DND-41 (cell line): ENCODE measurements around the gene CREG1.

Experiments used
- EZH2 ChIP-seq: IDR thresholded peaks from 3 replicates; pipeline ENCODE4 v1.6.1; 2012; ENCODE audit warnings: borderline replicate concordance, low read depth, mild to moderate bottlenecking, moderate library complexity, low read length, inconsistent platforms; ENCODE audit not compliant: severe bottlenecking
- TF ChIP-seq, protein P1 (sequence below): IDR thresholded peaks from 2 replicates; pipeline ENCODE4 v1.5.1; 2012; ENCODE audit warnings: borderline replicate concordance, low read length, moderate library complexity, mild to moderate bottlenecking; ENCODE audit not compliant: poor library complexity, severe bottlenecking; ENCODE audit errors: extremely low read depth

DNA sequence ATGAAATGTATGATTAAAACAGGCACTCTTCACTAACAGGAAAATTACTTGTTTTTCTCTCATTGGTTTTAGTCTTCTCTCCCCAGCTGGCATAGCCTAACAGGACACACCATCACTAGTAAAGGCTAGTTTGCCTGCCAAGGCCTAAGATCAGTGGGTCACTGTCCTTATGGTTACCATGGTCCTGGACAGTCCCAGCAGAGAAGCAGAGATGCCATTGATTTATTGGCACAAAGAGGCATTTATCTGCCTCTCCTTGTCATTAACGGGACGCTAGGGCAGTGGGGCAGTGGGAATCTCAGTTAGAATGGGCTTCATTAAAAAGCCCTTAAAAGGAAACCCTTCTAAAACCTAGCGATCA is 49.1 kb downstream of the CREG1 start:
- TF ChIP-seq, protein P1, sequence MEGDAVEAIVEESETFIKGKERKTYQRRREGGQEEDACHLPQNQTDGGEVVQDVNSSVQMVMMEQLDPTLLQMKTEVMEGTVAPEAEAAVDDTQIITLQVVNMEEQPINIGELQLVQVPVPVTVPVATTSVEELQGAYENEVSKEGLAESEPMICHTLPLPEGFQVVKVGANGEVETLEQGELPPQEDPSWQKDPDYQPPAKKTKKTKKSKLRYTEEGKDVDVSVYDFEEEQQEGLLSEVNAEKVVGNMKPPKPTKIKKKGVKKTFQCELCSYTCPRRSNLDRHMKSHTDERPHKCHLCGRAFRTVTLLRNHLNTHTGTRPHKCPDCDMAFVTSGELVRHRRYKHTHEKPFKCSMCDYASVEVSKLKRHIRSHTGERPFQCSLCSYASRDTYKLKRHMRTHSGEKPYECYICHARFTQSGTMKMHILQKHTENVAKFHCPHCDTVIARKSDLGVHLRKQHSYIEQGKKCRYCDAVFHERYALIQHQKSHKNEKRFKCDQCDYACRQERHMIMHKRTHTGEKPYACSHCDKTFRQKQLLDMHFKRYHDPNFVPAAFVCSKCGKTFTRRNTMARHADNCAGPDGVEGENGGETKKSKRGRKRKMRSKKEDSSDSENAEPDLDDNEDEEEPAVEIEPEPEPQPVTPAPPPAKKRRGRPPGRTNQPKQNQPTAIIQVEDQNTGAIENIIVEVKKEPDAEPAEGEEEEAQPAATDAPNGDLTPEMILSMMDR: no peak
- TF ChIP-seq EZH2: no peak
